Bone marrow (tissue), 2 donors: ENCODE results near the gene TBC1D30.
"Not testable (repeated sequence)": the region's sequence is repeated elsewhere in the genome, so short reads cannot be mapped to it uniquely, and the experiment has no call there.

Experiments
- DNase-seq, 2 donors: peaks; one replicate each; lab custom pipeline; 2025; lab: John Stamatoyannopoulos, UW

Gene TBC1D30

GRCh38 chr12:64824500-64825142 is at the start of gene TBC1D30:
Gene TBC1D30 (plus strand): TSS chr12:64824647. CDS start chr12:64824880, 233 bp downstream.
- DNase-seq, result no peak

GRCh38 chr12:64775147-64775736 is 49.2 kb upstream of the TBC1D30 start:
- not testable (repeated sequence) for DNase-seq

- no peak for DNase-seq
Measured at GRCh38 chr12:64779354-64779974, 45.0 kb upstream of the TBC1D30 start.

GRCh38 chr12:64780132-64780530 is 44.3 kb upstream of the TBC1D30 start:
- no peak for DNase-seq

- no peak for DNase-seq
Measured at GRCh38 chr12:64780531-64781279, 43.7 kb upstream of the TBC1D30 start.

- DNase-seq, result no peak
Measured at GRCh38 chr12:64781280-64782190, 42.9 kb upstream of the TBC1D30 start.

- DNase-seq, result peak in 1 of 2 donors; percentile 62
Measured at GRCh38 chr12:64782191-64782876, 42.1 kb upstream of the TBC1D30 start.

GRCh38 chr12:64785838-64786237 is 38.6 kb upstream of the TBC1D30 start:
- DNase-seq, result no peak

GRCh38 chr12:64790166-64790565 is 34.3 kb upstream of the TBC1D30 start:
- no peak for DNase-seq

GRCh38 chr12:64791036-64791435 is 33.4 kb upstream of the TBC1D30 start:
- no peak for DNase-seq

GRCh38 chr12:64792128-64792527 is 32.3 kb upstream of the TBC1D30 start:
- no peak for DNase-seq

GRCh38 chr12:64793610-64794009 is 30.8 kb upstream of the TBC1D30 start:
- no peak for DNase-seq

GRCh38 chr12:64794305-64794704 is 30.1 kb upstream of the TBC1D30 start:
- no peak for DNase-seq

- peak in 1 of 2 donors; percentile 71 for DNase-seq
Measured at GRCh38 chr12:64796205-64796845, 28.1 kb upstream of the TBC1D30 start.

GRCh38 chr12:64797156-64797555 is 27.3 kb upstream of the TBC1D30 start:
- DNase-seq, result no peak

GRCh38 chr12:64798165-64798564 is 26.3 kb upstream of the TBC1D30 start:
- no peak for DNase-seq

- no peak for DNase-seq
Measured at GRCh38 chr12:64800640-64801039, 23.8 kb upstream of the TBC1D30 start.

GRCh38 chr12:64801381-64801780 is 23.1 kb upstream of the TBC1D30 start:
- no peak for DNase-seq

- peak in 1 of 2 donors; percentile 15 for DNase-seq
Measured at GRCh38 chr12:64802180-64802775, 22.2 kb upstream of the TBC1D30 start.

GRCh38 chr12:64806173-64806572 is 18.3 kb upstream of the TBC1D30 start:
- no peak for DNase-seq
